HUES6 (cell line): ENCODE results near the gene TGFBR3.

Source experiments
- H3K27ac ChIP-seq: 2 replicates; pipeline ENCODE4 v1.7.0; 2013; ENCODE audit warnings: low read depth, mild to moderate bottlenecking, low read length, inconsistent platforms
- H3K27me3 ChIP-seq: 2 replicates; pipeline ENCODE4 v1.6.1; 2013; ENCODE audit warnings: low read length; ENCODE audit not compliant: control insufficient read depth, insufficient read depth
- H3K36me3 ChIP-seq: 2 replicates; pipeline ENCODE4 v1.6.1; 2013; ENCODE audit warnings: low read length; ENCODE audit not compliant: control insufficient read depth, insufficient read depth
- H3K4me1 ChIP-seq: 2 replicates; pipeline ENCODE4 v1.6.1; 2013; ENCODE audit warnings: low read length; ENCODE audit not compliant: control insufficient read depth, insufficient read depth
- H3K4me3 ChIP-seq: 2 replicates; pipeline ENCODE4 v1.5.1; 2013; ENCODE audit warnings: low read depth, low read length
- H3K9ac ChIP-seq: one replicate; pipeline ENCODE4 v1.6.1; 2013; ENCODE audit warnings: mild to moderate bottlenecking, low read length
- H3K9me3 ChIP-seq: 2 replicates; pipeline ENCODE4 v1.6.1; 2013; ENCODE audit warnings: low read depth, low read length; ENCODE audit not compliant: control insufficient read depth, insufficient read depth

Gene TGFBR3

GRCh38 chr1:91765880-91766443 is 120.0 kb downstream of the TGFBR3 start:
- no peak overlapping the region for H3K27ac ChIP-seq
- H3K36me3 ChIP-seq: no peaks in the 10 kb centered on the region
- no peak overlapping the region for H3K4me3 ChIP-seq
- H3K9ac ChIP-seq: no peak overlapping the region
- H3K4me1 ChIP-seq: peaks cover 11% of the 10 kb centered on the region; the same call in 1 of the 2 replicates
- H3K9me3 ChIP-seq: no peaks in the 10 kb centered on the region
- no peaks in the 10 kb centered on the region for H3K27me3 ChIP-seq

- H3K27ac ChIP-seq: no peak overlapping the region
- no peak overlapping the region for H3K4me3 ChIP-seq
- no peak overlapping the region for H3K9ac ChIP-seq
- 0 out of 2 replicates have a peak, but pooled peaks cover 7% of the 10 kb centered on the region for H3K4me1 ChIP-seq
- no peaks in the 10 kb centered on the region for H3K9me3 ChIP-seq
- H3K36me3 ChIP-seq: no peaks in the 10 kb centered on the region
- H3K27me3 ChIP-seq: no peaks in the 10 kb centered on the region
Measured at GRCh38 chr1:91765293-91765692, 120.7 kb downstream of the TGFBR3 start.

GRCh38 chr1:91764471-91765115 is 121.4 kb downstream of the TGFBR3 start:
- Histone ChIP-seq H3K27ac (no peak overlapping the region), H3K27me3 (no peaks in the 10 kb centered on the region), H3K9ac (no peak overlapping the region), H3K4me3 (no peak overlapping the region), H3K9me3 (no peaks in the 10 kb centered on the region), H3K36me3 (no peaks in the 10 kb centered on the region), H3K4me1 (0 out of 2 replicates have a peak, but pooled peaks cover 7% of the 10 kb centered on the region)

GRCh38 chr1:91763252-91763651 is 122.7 kb downstream of the TGFBR3 start:
- Histone ChIP-seq H3K27me3 (no peaks in the 10 kb centered on the region), H3K27ac (no peak overlapping the region), H3K9ac (no peak overlapping the region), H3K4me1 (0 out of 2 replicates have a peak, but pooled peaks cover 7% of the 10 kb centered on the region), H3K4me3 (no peak overlapping the region), H3K9me3 (no peaks in the 10 kb centered on the region), H3K36me3 (no peaks in the 10 kb centered on the region)

GRCh38 chr1:91761295-91761721 is 124.6 kb downstream of the TGFBR3 start:
- H3K27ac ChIP-seq: no peak overlapping the region

GRCh38 chr1:91760512-91760911 is 125.4 kb downstream of the TGFBR3 start:
- Histone ChIP-seq H3K4me3 (no peak overlapping the region), H3K4me1 (0 out of 2 replicates have a peak, but pooled peaks cover 7% of the 10 kb centered on the region), H3K9ac (no peak overlapping the region), H3K9me3 (no peaks in the 10 kb centered on the region), H3K27ac (no peak overlapping the region), H3K36me3 (no peaks in the 10 kb centered on the region), H3K27me3 (no peaks in the 10 kb centered on the region)

More at GRCh38 chr1:91761295-91761721, 124.6 kb downstream of the TGFBR3 start:
- H3K36me3 ChIP-seq: no peaks in the 10 kb centered on the region
- no peaks in the 10 kb centered on the region for H3K9me3 ChIP-seq
- no peak overlapping the region for H3K9ac ChIP-seq
- H3K4me3 ChIP-seq: no peak overlapping the region
- 0 out of 2 replicates have a peak, but pooled peaks cover 7% of the 10 kb centered on the region for H3K4me1 ChIP-seq
- no peaks in the 10 kb centered on the region for H3K27me3 ChIP-seq

- Histone ChIP-seq H3K4me3 (no peak overlapping the region), H3K9ac (no peak overlapping the region), H3K27ac (no peak overlapping the region), H3K4me1 (0 out of 2 replicates have a peak, but pooled peaks cover under 1% of the 10 kb centered on the region), H3K9me3 (no peaks in the 10 kb centered on the region), H3K27me3 (no peaks in the 10 kb centered on the region), H3K36me3 (no peaks in the 10 kb centered on the region)
Measured at GRCh38 chr1:91759076-91759475, 126.9 kb downstream of the TGFBR3 start.

GRCh38 chr1:91757763-91758460 is 128.0 kb downstream of the TGFBR3 start:
- Histone ChIP-seq H3K9ac (no peak overlapping the region), H3K27ac (no peak overlapping the region), H3K27me3 (no peaks in the 10 kb centered on the region), H3K9me3 (no peaks in the 10 kb centered on the region), H3K4me1 (no peaks in the 10 kb centered on the region), H3K4me3 (no peak overlapping the region), H3K36me3 (no peaks in the 10 kb centered on the region)

- H3K4me1 ChIP-seq: no peaks in the 10 kb centered on the region
- no peaks in the 10 kb centered on the region for H3K27me3 ChIP-seq
- no peaks in the 10 kb centered on the region for H3K9me3 ChIP-seq
- no peak overlapping the region for H3K27ac ChIP-seq
- no peak overlapping the region for H3K4me3 ChIP-seq
- no peaks in the 10 kb centered on the region for H3K36me3 ChIP-seq
- no peak overlapping the region for H3K9ac ChIP-seq
Measured at GRCh38 chr1:91755702-91756287, 130.2 kb downstream of the TGFBR3 start.

- Histone ChIP-seq H3K9me3 (no peaks in the 10 kb centered on the region), H3K9ac (no peak overlapping the region), H3K36me3 (no peaks in the 10 kb centered on the region)
Measured at GRCh38 chr1:91754816-91755580, 131.0 kb downstream of the TGFBR3 start.

More at GRCh38 chr1:91754816-91755580, 131.0 kb downstream of the TGFBR3 start:
- Histone ChIP-seq H3K27ac (no peak overlapping the region), H3K4me1 (no peaks in the 10 kb centered on the region), H3K27me3 (no peaks in the 10 kb centered on the region), H3K4me3 (no peak overlapping the region)
